Fibroblast of lung (primary cell): ENCODE measurements around the gene FGGY.

ENCODE experiments used
- CTCF ChIP-seq, 2 donors: IDR thresholded peaks in 1 of 2; conservative IDR thresholded peaks in 1 of 2; 1 replicate in 1 of 2; 2 replicates in 1 of 2; pipeline ENCODE4 v1.5.1; 2011 to 2012; ENCODE audit warnings: low read length in 2 of 2, control low read depth in 1 of 2, inconsistent platforms in 1 of 2, low read depth in 1 of 2, mild to moderate bottlenecking in 1 of 2
- EZH2 ChIP-seq: IDR thresholded peaks from 2 replicates; pipeline ENCODE4 v1.5.1; 2012; ENCODE audit warnings: low read length, control low read depth, mild to moderate bottlenecking; ENCODE audit errors: missing control alignments

DNA sequence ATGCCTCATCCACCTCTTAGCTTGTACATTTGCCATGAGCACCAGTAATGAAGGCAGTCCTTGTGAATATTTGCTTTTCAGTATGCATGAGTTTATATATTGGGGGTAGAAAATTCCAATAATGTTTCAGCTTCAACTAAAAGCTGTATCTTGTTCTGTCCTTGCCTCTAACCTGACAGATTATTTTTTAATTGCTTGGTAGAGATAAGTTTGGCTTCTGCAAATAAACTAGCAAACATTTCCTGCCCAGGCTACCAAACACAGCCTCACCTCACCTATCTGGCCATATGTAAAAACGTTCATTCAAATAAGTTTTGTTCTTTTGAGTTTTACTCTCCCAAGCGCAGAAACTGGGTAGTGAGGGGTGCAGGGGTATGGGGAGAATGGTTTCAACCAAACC is 442.2 kb downstream of the FGGY start:
- no peak for TF ChIP-seq CTCF (conservative IDR thresholded peaks at IDR 0.05 in 1 of 2, IDR thresholded peaks at IDR 0.05 in 1 of 2; ENCODE audit: low read depth in 1 of 2, low read length in 2 of 2)
- TF ChIP-seq EZH2: no peak
